Tibial artery (tissue), 4 donors: ENCODE results near the gene UBR3.

ENCODE experiments used
- DNase-seq, 2 donors: peaks; one replicate each; pipeline ENCODE4 v3.0.0-alpha.2; 2019
- H3K27ac ChIP-seq, 2 donors: fragments of 200-600 bp; sonication (generic) in 1 of 2; 1 replicate in 1 of 2; 2 replicates in 1 of 2; pipeline ENCODE4 v1.5.1; 2018 to 2019; ENCODE audit warnings: mild to moderate bottlenecking in 1 of 2
- H3K27me3 ChIP-seq, 2 donors: fragments of 200-600 bp; sonication (generic) in 1 of 2; one replicate each; pipeline versions ENCODE4 v1.5.1 to v1.6.0; 2016 to 2019
- H3K36me3 ChIP-seq, 3 donors: fragments of 200-600 bp; sonication (generic) in 2 of 3; one replicate each; pipeline ENCODE4 v1.5.1; 2016 to 2019; ENCODE audit warnings: mild to moderate bottlenecking in 2 of 3
- H3K4me1 ChIP-seq, 4 donors: fragments of 200-600 bp; sonication (generic) in 2 of 4; 1 replicate in 3 of 4; 2 replicates in 1 of 4; pipeline ENCODE4 v1.5.1; 2016 to 2019
- H3K4me3 ChIP-seq, 2 donors: fragments of 200-600 bp; sonication (generic) in 1 of 2; 1 replicate in 1 of 2; 2 replicates in 1 of 2; pipeline ENCODE4 v1.5.1; 2018 to 2019; ENCODE audit warnings: mild to moderate bottlenecking in 2 of 2
- H3K9me3 ChIP-seq, 3 donors: fragments of 200-600 bp; sonication (generic) in 1 of 3; one replicate each; pipeline ENCODE4 v1.5.1; 2016 to 2019
- intact Hi-C: fragments of 100-400 bp; cut with DNase I; formaldehyde crosslinking; loops from one replicate; pipeline ENCODE4 v1.15.0; 2023; ENCODE audit warnings: low total_unique reads
- TF ChIP-seq, protein P1 (sequence below), 2 experiments: fragments of 200-600 bp in 1 of 2; fragments of 450-650 bp in 1 of 2; IDR thresholded peaks; one replicate each; pipeline ENCODE4 v1.5.1; 2017 to 2019; ENCODE audit warnings: antibody characterized with exemption in 2 of 2, mild to moderate bottlenecking in 1 of 2, moderate library complexity in 1 of 2

The UBR3 gene

DNA sequence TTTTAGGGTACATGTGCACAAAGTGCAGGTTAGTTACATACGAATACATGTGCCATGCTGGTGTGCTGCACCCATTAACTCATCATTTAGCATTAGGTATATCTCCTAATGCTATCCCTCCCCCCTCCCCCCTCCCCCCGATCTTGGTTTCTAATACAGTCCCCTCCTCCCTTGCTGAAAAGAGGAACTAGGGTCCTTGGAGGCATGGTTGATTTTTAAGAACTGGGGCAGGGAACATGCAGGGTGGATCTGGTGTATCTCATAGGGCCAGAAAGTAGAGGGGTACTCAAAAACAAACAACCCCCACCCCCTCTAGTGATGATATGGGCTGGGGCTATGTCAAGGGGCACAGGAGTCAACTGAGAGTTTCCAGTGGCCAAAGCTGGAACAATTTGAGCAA is 153.4 kb downstream of the UBR3 start:
- intact Hi-C loops, result no loop called here
- Histone ChIP-seq H3K9me3 (peaks cover 0 to 9% (median 5%) of the 10 kb centered on the region in 3 donors), H3K4me1 (no peaks in the 10 kb centered on the region), H3K27me3 (no peaks in the 10 kb centered on the region), H3K36me3 (peaks cover 12 to 19% (median 15%) of the 10 kb centered on the region in 3 donors), H3K4me3 (no peak overlapping the region), H3K27ac (no peak overlapping the region)
- DNase-seq, result no peak
- TF ChIP-seq, protein P1, sequence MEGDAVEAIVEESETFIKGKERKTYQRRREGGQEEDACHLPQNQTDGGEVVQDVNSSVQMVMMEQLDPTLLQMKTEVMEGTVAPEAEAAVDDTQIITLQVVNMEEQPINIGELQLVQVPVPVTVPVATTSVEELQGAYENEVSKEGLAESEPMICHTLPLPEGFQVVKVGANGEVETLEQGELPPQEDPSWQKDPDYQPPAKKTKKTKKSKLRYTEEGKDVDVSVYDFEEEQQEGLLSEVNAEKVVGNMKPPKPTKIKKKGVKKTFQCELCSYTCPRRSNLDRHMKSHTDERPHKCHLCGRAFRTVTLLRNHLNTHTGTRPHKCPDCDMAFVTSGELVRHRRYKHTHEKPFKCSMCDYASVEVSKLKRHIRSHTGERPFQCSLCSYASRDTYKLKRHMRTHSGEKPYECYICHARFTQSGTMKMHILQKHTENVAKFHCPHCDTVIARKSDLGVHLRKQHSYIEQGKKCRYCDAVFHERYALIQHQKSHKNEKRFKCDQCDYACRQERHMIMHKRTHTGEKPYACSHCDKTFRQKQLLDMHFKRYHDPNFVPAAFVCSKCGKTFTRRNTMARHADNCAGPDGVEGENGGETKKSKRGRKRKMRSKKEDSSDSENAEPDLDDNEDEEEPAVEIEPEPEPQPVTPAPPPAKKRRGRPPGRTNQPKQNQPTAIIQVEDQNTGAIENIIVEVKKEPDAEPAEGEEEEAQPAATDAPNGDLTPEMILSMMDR (IDR thresholded peaks at IDR 0.05), result no peak

DNA sequence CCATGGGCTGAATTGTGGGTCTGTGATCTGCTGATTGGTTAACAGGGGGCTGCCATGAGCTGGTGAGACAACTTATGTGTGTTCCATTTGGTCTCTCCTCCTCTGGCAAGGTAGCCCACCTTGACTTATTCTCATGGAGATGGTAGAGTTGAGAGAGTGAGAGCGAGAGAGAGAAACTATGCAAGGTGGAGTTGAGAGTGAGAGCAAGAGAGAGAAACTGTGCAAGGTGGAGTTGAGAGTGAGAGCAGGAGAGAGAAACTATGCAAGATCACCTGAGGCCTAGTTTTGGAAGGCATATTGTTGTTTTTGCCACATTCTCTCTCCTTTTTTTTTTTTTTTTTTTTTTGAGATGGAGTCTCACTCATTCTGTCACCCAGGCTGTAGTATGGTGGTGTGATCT is 155.7 kb downstream of the UBR3 start:
- H3K27ac ChIP-seq, result no peak overlapping the region
- H3K4me1 ChIP-seq, result no peaks in the 10 kb centered on the region
- intact Hi-C loops, result no loop called here
- no peak for DNase-seq
- TF ChIP-seq, protein P1 (IDR thresholded peaks at IDR 0.05), result no peak
- no peaks in the 10 kb centered on the region for H3K27me3 ChIP-seq
- H3K9me3 ChIP-seq, result no peaks in the 10 kb centered on the region
- peaks cover 3 to 18% (median 8%) of the 10 kb centered on the region in 3 donors for H3K36me3 ChIP-seq
- no peak overlapping the region for H3K4me3 ChIP-seq

DNA sequence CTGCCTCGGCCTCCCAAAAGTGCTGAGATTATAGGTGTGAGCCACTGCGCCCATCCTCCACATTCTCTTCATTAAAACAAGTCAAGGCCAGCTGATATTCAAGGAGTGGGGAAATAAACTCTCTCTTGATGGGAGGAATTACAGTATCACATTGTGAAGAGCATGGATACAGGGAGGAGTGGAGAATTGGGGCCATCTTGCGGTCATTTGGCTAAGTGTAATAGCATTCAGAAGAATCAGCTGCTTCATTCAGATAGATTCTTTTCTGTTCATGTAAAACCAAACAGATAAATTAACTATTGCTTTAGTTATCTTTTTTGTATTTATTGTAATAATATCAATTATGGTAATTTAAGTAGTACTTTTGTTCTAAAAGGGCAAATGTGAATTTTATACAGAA is 156.3 kb downstream of the UBR3 start:
- TF ChIP-seq, protein P1 (IDR thresholded peaks at IDR 0.05), result no peak
- Histone ChIP-seq H3K4me3 (no peak overlapping the region), H3K36me3 (peaks cover 0 to 19% (median 8%) of the 10 kb centered on the region in 3 donors), H3K27me3 (no peaks in the 10 kb centered on the region), H3K27ac (no peak overlapping the region), H3K4me1 (no peaks in the 10 kb centered on the region), H3K9me3 (no peaks in the 10 kb centered on the region)
- intact Hi-C loops, result no loop called here
- DNase-seq, result no peak

DNA sequence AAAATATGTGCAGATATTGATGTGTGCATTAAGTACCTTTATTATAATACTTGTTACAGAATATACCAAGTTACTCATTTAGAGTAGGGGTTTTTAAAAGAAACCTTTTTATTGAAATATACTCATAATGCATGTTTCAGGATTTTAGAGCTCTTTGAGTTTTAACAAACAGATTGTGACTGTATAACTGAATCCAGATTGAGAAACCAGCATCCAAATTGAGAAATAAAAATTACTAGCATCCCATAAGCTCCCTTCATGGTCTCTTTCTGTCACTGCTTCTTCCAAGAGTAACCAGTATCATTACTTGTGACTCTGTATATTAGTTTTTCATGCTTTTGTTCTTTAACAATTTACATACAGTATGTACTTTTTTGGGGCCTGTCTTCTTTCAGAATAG is 156.9 kb downstream of the UBR3 start:
- no peaks in the 10 kb centered on the region for H3K4me1 ChIP-seq
- H3K27ac ChIP-seq, result no peak overlapping the region
- no peaks in the 10 kb centered on the region for H3K9me3 ChIP-seq
- H3K27me3 ChIP-seq, result no peaks in the 10 kb centered on the region
- intact Hi-C loops, result no loop called here
- peaks cover 0 to 19% (median 8%) of the 10 kb centered on the region in 3 donors for H3K36me3 ChIP-seq
- H3K4me3 ChIP-seq, result no peak overlapping the region
- no peak for DNase-seq
- TF ChIP-seq, protein P1 (IDR thresholded peaks at IDR 0.05), result no peak

DNA sequence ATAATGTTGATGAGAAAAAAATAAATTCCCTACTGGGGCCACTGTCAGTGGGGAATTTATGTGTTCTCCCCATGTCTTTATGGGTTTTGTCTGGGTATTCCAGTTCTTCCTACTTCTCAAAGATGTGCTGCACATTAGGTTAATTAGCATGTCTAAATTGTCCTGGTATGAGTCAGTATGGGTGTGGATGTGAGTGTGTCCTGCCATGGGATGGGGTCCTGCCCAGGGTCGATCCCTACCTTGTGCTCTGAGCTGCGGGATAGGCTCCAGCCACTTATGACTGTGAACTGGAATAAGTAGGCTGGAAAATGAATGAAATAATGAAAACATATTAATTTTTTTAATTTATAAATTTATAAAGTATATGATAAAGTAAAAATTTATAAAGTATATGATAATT is 167.5 kb downstream of the UBR3 start:
- Histone ChIP-seq H3K27me3 (no peaks in the 10 kb centered on the region), H3K27ac (no peak overlapping the region), H3K9me3 (no peaks in the 10 kb centered on the region), H3K4me1 (no peaks in the 10 kb centered on the region), H3K36me3 (peaks cover 13 to 16% (median 15%) of the 10 kb centered on the region in 3 donors), H3K4me3 (no peak overlapping the region)
- TF ChIP-seq, protein P1 (IDR thresholded peaks at IDR 0.05), result no peak
- DNase-seq, result no peak
- intact Hi-C loops, result no loop called here
